DMS 273 (cell line): ENCODE results near the gene NR1H4.
"Not testable (repeated sequence)": the region's sequence is repeated elsewhere in the genome, so short reads cannot be mapped to it uniquely, and the experiment has no call there.

Source experiments
- DNase-seq: peaks from one replicate; lab custom pipeline; 2025; ENCODE audit not compliant: unreplicated experiment; lab: John Stamatoyannopoulos, UW

The NR1H4 gene

DNA sequence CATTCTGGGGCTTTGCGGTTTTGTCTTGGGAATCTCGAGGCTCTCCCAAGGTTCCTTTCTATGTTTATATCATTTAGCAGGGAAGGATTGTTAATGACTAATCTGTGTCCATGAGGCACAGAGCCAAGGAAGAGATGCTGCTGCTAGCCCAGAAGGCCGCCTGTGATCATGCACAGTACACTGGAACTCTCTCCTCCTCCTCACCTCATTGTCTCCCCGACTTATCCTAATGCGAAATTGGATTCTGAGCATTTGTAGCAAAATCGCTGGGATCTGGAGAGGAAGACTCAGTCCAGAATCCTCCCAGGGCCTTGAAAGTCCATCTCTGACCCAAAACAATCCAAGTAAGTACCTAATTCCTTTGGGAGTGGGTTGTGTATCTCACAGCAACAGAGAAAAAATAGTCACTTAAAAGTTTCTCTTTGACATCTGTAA is at the start of gene NR1H4:
Gene NR1H4, plus strand, starts transcription at position 151 of the 435 bp plus-strand sequence. CDS start 19,458 bp downstream, outside the sequence.
- DNase-seq = no peak

DNA sequence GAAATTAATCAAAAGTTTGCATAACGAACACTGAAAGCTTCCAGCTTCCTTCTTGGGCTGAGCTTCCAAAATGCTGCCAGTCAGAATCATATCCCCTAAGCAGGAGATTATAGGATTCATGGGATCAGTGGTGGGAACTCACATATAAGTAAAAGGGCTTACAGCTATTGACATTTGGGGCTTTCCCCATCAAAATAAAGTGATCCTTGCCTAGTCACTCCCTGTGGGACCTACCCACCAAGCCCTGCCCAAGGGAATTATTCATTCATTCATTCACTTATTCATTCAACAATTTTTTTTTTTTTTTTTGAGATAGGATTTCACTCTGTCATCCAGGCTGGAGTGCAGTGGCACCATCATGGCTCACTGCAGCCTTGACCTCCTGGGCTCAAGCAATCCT is 47.5 kb upstream of the NR1H4 start:
- no peak for DNase-seq

DNA sequence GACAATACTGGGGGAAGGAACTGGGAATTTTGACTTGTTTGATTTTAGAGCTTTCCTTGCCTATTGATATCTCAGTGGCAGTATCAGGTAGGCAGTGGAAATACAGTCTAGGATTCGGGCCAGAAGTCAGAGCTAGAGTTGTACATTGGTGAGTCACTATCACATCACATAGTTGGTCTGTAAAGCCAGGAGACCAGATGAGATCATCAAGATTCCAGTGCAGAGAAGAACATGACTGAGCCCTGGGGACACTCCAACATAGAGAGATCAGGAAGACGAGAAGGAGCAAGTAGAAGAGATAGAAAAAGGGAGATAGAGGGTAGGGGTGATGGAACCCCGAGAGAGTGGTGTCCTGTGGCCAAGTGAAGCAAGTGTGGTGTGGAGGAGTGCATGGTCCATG is 46.6 kb upstream of the NR1H4 start:
- no peak for DNase-seq

DNA sequence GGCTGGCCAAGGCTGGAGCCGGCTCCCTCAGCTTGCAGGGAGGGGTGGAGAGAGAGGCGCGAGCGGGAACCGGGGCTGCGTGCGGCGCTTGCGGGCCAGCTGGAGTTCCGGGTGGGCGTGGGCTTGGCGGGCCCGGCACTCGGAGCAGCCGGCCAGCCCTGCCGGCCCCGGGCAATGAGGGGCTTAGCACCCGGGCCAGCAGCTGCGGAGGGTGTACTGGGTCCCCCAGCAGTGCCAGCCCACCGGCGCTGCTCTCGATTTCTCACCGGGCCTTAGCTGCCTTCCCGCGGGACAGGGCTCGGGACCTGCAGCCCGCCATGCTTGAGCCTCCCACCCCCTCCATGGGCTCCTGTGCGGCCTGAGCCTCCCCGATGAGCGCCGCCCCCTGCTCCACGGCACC is 43.4 kb upstream of the NR1H4 start:
- not testable (repeated sequence) for DNase-seq

DNA sequence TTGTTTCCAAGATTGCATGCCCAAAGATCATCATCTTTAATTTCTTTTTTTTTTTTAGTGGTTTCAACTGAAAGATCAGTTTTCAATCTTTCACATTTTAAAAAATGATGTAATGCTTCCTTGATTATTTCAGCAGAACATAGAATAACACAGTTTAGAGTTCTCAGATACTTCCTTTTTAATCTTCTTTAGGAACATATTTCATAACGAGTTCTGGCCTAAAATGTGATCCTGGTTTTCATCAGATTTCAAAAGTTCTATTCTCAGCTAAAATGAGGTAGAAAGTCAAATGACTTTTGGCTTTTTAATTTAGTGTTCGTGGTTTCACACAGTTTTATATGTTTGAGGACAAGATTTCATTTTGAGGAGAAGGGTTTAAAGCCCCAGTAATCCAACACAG is 40.0 kb upstream of the NR1H4 start:
- no peak for DNase-seq

DNA sequence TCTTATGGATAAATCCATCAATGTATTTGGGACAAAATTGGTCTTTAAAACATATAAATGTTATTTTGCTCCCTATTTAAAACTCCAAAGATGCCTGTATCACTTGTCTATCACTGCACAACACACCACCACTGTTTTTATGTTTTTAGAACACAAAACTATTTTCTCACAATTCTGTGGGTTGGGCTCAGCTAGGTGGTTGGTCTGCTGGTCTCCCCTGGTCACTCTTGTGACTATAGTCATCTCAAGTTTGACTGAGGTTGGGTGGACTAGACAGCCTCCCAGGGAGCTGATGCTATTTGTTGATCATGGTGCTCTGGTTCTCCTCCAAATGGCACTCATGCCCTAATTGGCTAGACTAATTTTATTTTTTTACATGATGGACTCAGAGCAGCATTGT is 39.5 kb upstream of the NR1H4 start:
- no peak for DNase-seq

DNA sequence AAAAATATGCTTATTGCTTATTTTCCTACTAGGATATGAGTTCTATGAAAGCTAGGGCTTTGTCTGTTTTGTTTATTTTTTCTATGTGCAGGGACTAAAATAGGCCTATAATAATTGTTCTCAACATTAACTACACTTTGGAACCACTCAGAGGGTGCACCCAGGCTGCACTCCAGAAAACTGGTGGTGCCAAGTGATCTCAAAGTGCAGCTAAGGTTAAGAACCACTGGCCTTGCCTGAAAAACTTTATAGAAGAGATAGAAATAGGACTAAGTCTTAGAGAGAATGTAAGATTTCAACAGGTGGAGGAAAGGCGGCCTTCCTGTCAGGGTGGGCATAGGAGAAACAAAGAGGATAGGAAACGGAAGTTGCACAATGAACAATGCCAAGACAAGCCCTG is 37.7 kb upstream of the NR1H4 start:
- no peak for DNase-seq

DNA sequence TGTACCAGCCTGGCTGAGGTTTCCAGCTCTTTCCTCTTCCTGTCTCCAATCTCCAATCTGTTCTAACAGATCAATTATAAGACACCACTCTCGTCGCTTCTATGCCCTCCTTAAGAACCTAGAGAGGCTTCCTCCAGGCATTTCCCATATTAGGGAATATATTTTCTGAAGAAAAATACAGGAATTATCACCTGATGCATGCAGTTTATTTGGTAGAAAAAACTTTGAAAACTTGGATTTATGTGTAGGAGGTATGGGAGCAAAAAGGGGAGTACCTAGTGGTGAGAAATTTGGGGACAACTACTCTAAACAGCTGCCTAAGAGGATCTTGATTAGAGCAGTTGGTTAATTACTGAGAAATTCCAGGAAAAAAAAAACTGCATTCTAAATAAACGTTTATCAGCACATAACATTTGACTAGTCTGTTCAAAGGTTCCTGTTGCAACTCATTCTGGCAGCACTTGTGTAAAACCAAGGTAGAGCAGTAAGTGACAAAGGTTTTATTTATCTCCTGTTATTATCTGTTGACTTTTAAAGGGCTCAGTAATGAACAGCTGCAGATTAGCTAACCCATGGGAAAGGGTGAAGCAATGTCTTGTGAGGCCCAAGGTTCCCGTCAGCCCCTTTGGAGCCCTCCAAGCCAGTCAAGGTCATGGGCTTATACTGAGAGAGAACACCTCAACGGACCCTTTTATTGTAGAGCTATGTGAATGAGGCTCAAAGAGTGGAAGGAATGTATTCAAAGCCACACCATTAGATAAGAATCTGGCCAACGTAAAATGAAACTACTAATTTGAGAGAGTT is 36.4 kb upstream of the NR1H4 start:
- no peak for DNase-seq

DNA sequence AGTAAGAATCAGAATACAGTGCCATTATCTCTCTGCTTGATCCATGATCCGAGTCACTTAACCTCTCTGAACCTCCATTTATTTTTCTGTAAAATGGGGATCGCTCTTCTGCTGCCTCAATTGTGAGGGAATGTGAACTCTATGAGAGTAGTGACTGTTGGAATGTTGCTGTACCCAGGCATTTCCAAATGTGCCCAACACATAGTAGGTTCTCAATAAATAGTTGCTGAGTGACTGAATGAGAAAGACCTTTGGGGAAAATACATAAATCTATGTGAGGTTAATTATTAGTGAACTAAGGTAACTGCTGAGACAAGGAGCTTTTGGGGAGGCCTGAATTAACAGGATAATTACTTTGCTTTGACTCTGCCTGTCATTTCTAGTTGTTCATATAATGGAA is 33.9 kb upstream of the NR1H4 start:
- no peak for DNase-seq

DNA sequence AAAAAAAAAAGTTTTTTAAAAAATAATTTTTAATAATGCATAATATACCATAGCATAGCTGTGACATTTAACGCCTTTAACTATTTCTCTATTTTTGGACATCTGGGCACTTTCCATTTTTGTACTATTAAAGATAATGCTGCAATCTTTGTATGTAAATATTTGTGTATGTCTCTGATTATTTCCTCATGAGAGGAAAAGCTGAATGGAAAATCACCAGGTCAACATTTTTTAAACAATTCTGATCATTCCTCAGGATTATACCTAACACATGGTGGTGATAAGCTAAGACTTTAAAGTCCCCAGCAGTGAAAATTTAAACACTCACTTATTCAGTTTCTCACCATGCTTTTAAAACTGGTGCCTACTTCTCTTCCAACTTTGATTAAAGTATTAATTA is 31.3 kb upstream of the NR1H4 start:
- DNase-seq = no peak

DNA sequence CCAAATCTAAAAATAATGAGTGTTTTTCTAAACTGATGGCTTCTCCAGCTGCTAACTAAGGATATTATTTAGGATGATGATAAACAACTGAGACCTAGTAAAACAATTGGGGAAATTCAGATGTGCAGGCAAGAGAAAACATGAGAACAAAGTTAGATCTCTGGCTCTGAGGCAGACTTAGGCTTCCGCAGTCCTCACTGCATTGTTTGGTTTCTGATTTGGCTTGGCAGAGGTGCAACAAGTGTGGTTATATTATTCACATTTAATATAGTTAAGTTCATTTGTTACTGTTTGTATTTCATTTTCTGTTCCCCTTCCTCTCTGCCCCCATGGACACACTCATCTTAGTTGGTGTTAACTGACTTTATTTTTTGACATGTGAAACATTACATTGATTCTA is 30.2 kb upstream of the NR1H4 start:
- no peak for DNase-seq

DNA sequence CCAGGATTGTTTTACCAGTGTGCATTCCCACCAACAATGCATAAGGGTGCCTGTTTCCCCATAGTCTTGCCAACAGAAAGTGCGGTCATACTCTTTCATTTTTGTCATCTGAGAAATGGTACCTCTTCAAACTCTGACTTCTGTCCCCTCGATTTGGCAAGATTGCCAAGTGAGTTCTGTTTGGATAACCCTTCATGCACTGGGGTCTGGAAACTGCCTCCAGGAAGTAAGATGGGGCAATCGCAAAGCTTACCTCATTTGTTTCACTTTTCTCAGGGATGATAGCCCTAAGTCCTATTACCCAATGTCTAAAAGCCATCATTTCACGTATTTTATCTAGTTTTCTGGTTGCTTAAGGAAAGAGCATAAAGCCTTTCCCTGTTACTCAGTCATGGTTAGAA is 28.6 kb upstream of the NR1H4 start:
- DNase-seq = no peak

DNA sequence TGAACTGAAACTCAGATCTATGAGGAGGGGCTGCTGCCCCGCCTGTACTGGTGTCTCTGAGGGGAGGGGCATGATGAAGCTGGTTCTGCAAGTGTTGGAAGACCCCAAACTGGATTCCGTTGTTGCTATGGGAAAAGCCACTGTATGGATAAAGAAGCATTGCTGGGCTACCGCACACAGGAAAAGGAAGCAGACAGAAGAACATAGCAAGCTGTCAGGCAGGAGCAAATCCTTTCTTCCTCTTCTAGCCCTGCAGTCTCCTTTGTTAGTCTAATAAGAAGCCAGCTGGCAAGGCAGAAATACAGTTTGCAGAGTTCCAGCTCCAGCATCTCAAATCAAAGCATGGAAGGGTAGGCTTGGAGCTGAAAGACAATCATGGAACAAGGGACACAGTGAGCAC is 26.3 kb upstream of the NR1H4 start:
- DNase-seq = no peak

DNA sequence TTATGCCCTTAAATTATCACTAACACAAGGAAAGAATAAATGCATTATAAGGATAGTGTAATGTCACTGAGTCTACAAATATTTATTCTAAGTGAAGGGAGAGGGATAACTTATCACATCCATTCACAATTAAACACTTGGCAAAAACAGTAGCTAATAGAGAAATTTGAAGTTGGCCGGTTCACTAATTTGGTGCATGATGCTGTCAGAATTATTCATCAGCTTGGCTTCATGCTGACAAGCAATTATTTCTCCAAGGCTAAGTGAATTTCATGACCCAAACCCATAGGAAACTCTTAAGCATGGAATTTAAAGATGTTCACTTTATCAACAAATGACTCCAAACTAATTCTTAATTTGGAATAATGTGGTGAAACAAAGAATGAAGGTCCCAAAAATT is 25.0 kb upstream of the NR1H4 start:
- no peak for DNase-seq

DNA sequence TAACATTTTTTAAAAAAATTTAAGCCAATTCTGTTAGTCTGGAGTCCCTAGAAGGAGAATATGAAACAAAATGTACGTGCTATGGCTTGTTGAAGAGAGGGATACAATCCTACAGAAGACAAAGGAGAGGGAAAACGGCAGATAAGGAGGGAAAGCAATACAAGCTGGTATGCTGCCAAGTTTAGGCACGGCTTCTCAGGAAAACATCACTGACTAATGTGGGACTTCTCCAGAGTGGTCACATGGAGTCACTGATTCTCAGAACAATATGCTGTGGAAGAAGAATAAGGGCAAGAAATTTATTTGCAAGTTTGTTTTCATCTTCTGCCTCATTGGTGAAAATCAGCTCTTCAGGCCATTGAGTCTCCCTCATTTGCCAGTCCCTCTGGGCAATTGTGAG is 22.9 kb upstream of the NR1H4 start:
- DNase-seq = no peak

DNA sequence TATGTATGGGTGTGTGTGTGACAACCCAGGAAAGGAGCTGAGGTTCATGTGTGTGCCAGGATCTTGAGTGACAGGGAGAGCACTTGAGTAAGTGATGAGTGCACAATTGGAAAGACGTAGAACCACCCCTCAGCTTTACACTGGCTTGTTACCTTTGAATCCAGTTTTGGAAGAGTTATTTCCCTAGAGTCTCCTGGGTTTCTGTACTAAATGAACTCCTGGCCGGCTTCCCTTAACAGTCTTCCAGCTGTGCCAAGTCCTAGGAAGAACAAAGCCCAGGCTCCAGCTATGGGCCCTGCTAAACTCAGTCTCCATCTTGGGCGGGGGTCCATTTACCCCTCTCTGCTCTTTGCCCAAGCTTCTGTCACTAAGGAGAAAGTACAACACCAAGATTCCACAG is 19.7 kb upstream of the NR1H4 start:
- DNase-seq = no peak

DNA sequence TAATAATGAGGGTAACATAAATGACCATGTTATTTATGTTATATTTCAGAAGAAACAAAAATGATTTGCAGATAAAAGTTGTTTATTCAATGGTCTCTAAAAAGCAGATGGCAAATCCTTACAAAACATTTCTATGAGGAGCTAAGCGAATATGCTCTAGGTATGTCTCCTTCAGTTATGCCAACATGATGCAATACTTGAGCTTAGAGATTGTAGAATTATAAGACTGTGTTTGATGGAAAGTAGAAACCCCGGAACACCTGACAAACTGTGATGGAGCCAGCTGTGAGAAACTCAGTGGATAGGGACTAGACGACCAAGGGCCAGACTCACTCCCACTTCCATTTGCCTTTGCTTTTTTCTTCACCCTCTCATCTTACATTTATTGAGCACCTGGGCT is 17.8 kb upstream of the NR1H4 start:
- DNase-seq = no peak

DNA sequence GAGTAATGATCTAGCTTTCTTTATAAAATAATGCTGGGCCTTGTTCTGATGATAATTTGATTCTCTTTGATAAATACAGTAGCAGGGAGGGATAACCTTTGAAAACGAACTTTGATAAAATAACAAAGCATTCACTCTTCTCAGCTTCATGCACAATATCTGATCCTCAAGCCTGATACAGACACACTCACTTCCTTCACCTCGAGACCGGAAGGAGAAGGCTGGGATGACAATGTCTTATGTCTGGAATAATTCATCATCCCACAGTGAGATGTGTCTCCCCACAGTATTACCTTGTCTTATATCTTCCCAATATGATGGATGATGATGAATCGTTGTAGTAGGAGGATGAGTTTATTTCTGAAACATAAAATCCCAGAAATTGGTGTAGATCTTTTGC is 15.5 kb upstream of the NR1H4 start:
- no peak for DNase-seq

DNA sequence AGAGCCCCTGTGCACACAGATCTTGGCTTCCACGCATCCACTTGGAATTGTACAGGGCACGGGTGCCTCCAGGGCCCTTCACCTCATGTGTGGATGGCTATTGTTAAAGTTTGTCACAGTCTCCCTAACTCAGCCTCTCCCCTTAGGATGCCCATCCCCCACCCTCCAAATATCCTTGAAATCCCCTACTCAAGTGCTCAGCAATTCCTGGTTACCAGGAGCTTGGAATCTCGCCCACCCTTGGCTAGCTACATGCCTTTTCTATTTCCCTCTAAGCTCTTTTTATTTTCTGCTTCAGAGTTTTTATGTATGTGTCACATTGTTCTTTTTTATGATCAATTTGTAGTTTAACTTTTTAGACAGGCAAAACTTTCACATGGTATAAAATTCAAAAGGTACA is 13.0 kb upstream of the NR1H4 start:
- DNase-seq = no peak

DNA sequence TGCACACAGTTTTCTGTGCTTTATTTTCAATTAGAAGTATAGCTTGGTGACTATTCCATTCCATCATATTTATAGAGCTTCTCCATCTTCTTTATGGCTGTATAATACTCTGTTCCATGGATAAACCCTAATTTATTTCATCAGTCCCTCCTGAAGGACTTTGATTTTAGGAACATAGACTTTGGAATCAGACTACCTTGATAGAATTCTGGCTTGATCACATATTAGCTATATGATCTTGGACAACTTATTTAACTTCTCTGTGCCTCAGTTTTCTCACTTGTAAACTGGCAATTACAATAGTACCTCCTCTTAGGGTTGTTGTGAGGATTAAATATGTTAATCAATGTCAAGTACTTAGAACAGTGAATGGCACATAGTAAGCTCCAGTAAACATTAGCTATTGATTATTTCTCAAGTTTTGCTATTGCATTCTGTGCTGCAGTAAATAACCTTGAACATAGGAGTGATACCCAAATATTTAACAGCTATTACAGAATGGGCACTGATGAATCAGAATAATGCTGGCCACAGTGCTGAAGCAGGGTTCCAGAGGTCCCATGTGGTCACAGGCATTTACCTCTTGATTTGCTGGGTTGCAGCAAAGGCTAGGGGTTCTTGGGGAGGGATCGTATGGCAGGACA is 12.2 kb upstream of the NR1H4 start:
- DNase-seq = no peak

DNA sequence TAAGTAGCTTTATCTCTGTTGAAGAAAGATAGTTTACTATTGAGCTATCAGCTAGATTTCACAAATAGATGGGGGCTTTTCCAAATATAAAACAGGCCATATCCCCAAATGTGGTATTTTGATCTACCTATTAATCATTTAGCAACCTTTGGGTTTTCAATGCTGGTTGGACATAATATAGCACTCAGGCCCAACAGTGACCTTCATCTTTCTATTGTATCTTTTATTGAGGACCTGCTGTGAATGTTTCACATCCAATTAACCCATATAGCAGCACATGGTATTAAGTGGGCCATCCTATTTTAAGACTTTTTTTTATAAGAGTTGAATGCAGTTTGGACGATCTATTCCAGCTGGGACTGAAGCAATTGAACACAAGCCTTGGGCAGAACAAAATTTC is 10.0 kb upstream of the NR1H4 start:
- no peak for DNase-seq

DNA sequence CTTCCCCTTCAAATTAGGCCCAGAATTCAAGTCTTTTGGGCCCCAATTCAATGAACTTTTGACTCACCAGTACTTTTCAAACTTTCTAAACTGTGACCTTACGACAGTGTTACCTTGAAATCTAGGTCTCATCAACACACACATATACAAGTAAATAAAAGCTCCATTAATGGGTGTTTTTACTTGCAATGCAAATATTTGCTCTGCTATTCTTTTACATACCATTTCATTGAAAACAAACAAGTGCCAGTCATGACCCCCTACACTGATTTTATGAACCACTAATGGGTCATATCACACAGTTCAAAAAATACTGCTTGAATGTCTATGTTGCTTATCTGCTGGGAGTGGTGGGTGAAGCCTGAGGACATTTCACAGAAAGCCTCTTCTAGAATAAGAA is 9.1 kb upstream of the NR1H4 start:
- DNase-seq = no peak

DNA sequence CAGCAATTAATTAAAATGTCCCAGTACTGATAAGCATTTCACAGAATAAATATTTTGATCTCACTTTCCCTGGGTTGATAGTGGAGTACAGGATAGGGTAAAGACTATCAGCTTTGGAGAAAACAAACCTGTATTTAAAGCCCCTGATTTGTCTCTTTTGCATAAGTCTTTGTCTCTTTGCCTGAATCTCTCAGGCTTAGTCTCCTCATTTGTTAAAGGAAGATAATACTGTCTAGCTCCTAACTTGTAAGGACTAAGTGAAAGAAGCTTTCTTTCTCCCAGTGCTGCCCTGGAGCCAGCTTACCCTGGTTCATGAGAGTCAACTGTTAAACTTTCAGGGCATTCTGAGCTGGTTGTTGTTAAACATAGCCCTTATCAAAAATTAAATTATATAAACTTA is 5.5 kb upstream of the NR1H4 start:
- no peak for DNase-seq
